ENCODE results near the gene ZIC5.

The ZIC5 gene

DNA sequence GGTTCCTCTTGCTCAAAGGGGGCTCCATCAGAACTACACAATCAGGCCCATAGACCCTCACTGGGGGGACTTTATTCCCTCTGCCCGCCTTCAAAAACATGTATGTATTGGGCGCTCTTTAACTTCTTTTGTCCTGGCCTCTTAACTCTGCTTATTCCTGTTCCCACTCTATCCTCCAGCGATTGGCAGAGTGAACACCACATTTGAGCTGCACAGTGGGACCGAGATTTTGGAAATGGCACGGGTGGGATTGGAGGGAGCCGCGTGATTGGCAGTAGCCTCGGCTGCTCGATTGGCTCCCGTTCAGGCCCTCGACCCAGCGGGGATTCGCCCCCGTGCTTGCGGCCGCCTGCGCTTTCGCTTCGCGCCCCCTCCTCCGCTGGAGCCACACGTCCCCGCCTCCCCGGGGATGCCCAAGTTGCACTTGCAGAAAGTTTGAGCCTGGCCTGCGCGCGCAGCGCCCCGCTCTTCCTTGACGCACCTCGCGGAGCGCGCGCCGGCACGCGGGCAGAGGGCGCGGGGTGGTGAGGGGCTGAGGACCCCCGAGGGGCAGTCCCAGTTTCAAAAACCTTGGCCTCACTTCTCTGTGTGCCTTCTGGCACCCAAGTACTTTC, at the start of gene ZIC5:
ZIC5 (minus strand) TSS at position 192 of the 614 bp plus-strand sequence; CDS start at position 28, 164 bp downstream.
- DNase-seq: peak in 1 of 2 donors; percentile 28

DNA sequence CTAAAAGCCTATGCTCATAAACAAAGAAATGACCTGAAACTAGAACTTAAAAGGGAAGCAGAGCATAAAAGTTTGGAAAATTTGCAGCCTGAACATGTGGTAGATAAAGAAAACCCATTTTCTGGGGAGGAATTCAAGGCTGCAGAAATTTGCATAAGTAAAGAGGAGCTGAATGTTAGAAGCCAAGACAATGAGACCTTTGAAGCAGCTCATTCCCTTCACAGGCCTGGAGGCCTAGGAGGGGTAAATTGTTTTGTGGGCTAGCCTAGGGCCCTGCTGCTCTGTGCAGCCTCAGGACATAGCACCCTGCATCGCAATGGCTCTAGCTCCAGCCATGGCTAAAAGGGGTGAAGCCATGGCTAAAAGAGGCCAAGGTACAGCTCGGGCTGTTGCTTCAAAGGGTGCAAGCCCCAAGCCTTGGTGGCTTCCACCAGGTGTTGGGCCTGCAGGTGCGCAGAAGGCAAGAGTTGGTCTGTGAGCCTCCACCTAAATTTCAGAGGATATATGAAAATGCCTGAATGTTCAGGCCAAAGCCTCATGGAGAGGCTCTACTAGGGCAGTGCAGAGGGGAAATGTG, 48.3 kb upstream of the ZIC5 start:
- DNase-seq: no peak

DNA sequence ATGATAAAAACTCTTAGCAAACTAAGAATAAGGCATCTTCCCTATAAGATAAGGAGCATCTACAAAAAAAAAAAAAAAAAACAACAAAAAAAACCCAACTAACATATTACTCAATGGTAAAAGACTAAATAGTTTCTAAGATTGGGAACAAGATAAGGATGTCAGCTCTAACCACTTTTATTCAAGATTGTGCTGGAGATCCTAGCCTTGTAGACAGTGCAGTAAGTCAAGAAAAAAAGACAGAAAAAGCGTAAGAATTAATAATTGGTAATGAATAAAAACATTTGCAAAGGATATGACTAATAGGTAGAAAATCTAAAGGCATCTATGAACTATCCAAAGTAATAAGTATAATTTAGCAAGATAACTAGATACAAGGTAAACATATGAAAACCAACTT, 43.1 kb upstream of the ZIC5 start:
- no peak for DNase-seq

DNA sequence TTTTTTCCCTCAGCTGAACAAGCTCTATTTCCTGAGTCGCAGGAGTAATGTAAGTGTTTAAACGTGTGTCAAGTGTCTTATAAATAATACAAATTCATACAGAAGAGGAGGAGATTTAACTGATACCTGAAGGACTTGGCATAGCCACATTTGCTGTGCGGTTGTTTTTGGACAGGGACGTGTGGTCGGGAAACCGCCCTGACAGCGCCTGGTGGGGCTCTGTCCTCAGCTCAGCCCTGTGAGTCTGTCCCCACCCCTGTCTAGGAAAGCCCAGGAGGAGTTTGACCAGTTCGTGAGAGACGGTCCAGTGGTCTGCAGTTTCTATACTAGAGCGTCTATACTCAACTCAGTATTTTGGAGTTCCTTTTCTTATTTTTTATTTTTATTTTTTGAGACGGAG, 26.7 kb upstream of the ZIC5 start:
- no peak for DNase-seq

DNA sequence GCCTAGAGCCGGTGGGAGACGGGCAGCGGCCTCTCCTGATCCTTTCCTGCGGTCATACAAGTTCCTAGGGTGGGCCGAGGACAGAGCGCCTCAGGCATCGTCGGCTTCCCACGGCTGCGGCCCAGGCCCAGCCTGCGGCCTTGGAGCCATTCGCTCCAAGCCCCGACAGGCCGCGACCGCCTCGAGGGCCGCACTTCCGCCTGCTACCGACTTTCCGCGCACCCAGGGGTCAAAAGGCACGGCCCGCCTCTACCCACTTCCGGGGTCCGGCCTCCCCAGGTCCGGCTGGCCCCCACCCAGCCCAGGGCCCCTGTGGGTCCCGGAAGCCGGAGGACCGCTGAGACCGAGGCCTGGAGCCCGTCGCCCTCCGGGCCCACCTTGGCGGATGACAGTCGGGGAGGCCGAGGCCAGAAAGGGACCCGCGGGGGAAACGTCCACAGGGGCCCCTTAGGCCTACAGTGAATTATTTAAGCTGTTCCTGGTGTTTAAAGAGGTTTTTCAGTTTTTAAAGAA, 26.2 kb upstream of the ZIC5 start:
- DNase-seq: no peak

DNA sequence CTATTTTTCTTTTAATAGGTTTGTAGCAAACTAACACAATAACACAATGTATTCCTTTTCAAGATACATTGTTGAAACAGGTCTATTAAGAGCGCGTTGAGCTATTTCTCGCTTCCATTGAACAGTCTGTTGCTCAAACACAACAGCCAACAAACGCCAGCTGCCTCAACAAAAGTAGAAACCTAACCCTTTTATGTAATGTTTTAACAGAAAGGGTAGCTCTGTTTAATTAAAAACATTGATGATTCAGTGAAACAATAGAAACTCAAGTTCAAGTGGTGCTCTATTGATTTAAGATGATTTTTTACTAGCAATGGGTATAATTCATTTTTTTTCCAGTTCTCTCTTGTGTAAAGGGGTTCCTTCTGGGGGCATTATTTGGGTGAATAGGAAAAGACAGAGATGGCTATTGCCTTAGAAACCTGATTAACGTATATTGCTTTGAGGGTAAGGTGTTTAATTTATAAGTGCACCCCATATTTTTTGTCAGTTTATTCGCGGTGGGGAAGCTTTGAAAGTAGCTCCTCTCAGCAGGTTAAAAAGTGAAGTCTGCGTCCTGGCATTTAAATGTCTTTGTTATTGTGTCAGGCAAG, 24.9 kb upstream of the ZIC5 start:
- no peak for DNase-seq

GRCh38 chr13:99995589-99996380, 24.2 kb upstream of the ZIC5 start:
- DNase-seq: no peak

GRCh38 chr13:99995104-99995588, 23.6 kb upstream of the ZIC5 start:
- DNase-seq: no peak

DNA sequence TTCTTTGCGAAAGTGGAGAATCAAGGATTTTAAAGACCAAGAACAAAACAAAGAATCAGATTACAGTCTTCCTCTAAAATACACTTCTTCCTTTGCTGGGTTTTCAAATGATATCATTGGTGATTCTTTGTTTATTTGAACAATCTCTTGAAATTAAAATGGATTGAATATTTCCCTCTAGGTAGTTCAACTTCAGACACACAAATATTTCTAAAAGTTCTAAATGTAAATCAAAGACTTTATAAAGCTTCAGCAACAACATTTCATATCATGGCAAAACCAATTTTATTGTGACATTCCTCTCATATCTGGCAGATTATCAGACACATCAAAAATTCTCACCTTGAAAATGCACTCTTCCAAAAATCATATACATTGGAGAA, 23.1 kb upstream of the ZIC5 start:
- no peak for DNase-seq

DNA sequence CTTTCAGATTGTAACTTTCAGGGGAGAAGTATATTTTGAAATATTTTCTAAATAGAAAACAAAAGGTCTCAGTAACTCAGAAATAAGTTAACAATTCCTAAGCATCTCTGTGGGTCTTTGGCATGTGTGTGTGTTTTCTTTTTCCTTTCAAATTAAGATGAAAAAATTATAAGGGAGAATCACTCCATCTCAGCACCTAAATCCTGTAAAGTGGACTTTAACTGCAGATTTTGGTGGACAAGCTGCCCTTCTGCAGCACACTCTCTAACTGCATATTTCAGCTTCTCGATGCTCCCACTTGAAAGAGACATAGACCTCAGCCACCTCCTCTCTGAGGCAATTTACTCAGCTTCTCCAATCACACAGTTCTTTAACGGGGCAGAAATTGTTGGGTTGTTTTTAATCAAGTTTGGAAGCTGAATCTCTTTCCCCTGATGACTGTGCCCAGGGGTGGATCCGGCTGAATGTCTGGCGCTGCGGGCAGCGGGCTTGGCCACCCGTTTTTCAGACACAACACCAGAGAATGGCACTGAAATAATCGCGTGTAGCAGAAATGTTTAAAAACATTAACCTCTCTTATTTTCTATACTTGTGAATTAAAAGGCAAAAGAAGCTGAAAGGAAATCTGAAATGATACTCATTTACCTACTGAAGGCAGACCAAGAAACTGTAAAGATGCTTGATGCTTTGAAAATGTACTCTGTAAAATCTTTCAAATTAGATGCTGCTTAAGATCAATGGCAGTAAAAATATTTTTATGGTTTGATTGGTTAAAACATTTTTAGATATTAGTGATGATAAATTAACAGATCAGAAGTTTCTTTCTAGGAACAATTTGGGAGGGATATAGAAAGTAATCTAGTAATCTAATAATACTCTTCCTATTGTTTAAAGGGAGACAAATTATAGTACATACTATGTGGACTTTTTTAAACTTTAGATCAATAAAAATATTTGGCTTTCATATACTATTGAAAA, 22.4 kb upstream of the ZIC5 start:
- no peak for DNase-seq

GRCh38 chr13:99992949-99993351, 21.4 kb upstream of the ZIC5 start:
- no peak for DNase-seq

GRCh38 chr13:99991828-99992775, 20.5 kb upstream of the ZIC5 start:
- no peak for DNase-seq

DNA sequence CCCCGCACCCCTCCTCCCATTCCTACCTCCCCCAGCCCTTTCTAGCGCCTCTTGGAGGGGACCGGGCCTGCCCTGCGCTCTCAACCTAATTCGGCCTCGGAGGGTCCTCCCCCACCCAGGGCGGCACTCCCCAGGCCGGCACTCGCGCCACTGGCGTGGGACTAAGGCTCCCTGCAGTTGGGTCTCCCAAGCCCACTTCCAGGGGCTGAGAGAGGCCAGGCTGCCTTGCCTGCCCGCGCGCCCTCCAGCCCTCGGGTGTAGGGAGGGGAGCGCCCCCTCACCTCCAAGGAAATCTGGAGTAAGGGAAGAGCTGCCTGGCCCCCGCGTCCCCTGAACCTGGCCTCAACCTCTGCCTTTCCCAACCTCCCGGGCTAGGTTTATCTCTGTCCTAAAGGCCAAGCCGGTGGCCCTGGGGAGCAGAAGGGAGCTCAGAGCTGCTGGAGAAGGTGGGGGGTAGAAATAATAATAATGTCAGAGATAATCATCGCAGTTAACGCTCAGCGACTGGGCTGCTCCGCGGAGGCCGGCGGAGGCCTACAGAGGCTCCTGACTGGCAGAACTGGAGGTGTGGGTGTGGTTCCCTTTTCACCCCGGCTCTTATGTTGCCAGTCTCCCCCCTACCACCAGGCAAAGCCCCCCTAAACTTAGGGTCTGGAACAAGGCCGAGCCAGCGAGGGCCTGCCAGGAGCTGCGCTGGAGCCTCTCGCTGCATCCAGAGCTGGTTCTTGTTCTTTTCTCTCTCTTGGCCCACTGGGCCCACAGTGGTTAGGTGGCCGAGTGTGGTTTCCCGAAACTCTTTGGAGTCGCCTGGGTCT, 19.7 kb upstream of the ZIC5 start:
- no peak for DNase-seq

DNA sequence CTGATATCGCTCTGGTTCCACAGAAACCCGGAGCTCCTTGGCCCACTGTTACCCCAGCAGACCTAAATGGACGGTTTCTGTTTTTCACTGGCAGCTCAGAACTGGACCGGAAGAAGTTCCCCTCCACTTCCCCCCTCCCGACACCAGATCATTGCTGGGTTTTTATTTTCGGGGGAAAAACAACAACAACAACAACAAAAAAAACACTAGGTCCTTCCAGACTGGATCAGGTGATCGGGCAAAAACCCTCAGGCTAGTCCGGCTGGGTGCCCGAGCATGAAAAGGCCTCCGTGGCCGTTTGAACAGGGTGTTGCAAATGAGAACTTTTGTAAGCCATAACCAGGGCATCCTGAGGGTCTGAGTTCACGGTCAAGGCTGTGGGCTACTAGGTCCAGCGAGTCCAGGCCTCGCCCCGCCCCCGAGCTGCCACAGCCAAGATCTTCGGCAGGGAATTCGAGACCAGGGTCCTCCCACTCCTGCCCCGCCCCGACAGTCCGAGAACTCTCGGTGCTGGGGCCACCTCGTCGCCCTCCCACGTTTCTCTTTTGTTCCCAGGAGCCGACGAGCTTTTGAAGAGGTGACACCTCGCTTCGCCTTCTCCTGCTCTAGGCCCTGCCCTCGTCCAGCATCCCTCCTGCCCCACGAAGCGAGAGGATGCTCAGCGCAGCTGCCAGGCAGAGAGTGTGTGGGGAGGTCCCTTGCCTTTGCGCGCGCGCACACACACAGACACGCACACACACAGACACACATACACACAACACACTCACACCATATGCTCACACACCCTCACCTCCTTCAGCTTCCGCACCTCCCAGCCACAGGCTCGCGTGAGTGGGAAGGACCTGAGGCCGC, 18.8 kb upstream of the ZIC5 start:
- no peak for DNase-seq

DNA sequence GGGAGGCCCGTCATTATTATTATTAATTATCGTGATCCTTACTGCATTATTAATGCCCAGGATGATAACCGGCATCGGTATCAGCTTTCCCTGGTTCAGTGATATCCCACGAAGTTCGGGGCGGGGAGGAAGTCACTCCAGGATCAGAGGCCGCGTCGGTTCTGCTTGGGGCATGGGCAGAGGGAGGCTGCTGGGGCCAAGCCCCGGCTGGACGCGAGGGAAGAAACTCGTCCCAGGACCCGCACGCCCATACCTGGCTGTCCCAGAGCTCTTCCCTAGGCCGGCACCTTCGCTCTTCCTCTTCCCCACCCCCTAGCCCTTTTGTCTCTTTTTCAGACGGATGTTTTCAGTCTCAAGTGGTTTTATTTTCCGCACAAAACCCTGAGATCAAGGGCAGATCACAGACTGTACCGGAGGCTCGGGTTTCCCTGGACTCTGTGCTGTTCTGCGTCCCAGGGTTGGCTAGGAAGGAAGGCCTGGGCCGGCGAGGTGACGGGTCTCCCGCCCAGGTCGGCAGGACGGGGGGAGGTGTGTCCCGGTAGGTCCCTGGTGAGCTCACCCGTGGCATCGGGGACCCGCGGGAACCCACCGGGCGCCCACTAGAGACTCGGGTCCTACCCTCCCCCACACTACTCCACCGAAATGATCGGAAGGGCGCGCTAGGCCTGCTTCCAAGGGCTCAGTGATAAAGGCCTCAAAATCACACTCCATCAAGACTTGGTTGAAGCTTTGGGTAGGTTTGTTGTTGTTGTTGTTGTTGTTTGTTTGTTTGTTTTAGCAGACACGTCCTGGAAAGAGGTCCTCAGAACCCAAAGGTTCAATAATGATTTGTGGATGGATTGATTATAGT, 17.9 kb upstream of the ZIC5 start:
- DNase-seq: no peak

GRCh38 chr13:99988529-99989275, 17.1 kb upstream of the ZIC5 start:
- no peak for DNase-seq
